Panc1 (cell line): Measurements from ENCODE around the gene TMTC2. TPM values are rescaled to one million over a fixed set of nuclear protein-coding genes. Genes with fewer than 3 reads are reported as not detected.

ENCODE experiments used
- ATAC-seq: fragments of 200-7000 bp; cut with Tn5 transposase; 2 replicates; pipeline ENCODE4 v1.9.1; 2020; ENCODE audit warnings: mild to moderate bottlenecking, moderate library complexity
- BruUV-seq: library from RNA; stranded (reverse); fragments of 400-500 nt; replicated peaks from 2 replicates; lab custom pipeline; 2021; lab: Mats Ljungman, UMichigan
- CTCF ChIA-PET: fragments of 300-600 bp; sonication (Branson Sonifier 250); formaldehyde crosslinking; loops from one replicate; lab custom pipeline; 2022; ENCODE audit warnings: antibody characterized with exemption; lab: Charles Lee
- POLR2A ChIA-PET: fragments of 300-600 bp; sonication (Branson Sonifier 250); formaldehyde crosslinking; loops from one replicate; lab custom pipeline; 2022; ENCODE audit warnings: antibody characterized with exemption; lab: Charles Lee
- DNase-seq: peaks from one replicate; pipeline ENCODE4 v3.0.0-alpha.2; 2010; ENCODE audit warnings: low read depth, low spot score
- H3K27ac ChIP-seq: 2 replicates; pipeline ENCODE4 v1.5.1; 2011; ENCODE audit warnings: mild to moderate bottlenecking, low read length, inconsistent platforms
- H3K27me3 ChIP-seq: fragments of 200-500 bp; sonication (Bioruptor generic); 2 replicates; pipeline ENCODE4 v1.6.0; 2014; ENCODE audit warnings: low read length, inconsistent platforms; ENCODE audit not compliant: control insufficient read depth, insufficient read depth
- H3K36me3 ChIP-seq: fragments of 200-500 bp; sonication (Bioruptor generic); 2 replicates; pipeline ENCODE4 v1.5.1; 2014; ENCODE audit warnings: inconsistent platforms, mild to moderate bottlenecking, low read length, moderate library complexity; ENCODE audit not compliant: control insufficient read depth, insufficient read depth
- H3K4me1 ChIP-seq: 2 replicates; pipeline ENCODE4 v1.5.1; 2011; ENCODE audit warnings: inconsistent platforms, mild to moderate bottlenecking, low read length, moderate library complexity; ENCODE audit not compliant: control insufficient read depth, insufficient read depth
- H3K4me3 ChIP-seq, 2 experiments: 2 replicates each; pipeline ENCODE4 v1.5.1; 2011 to 2012; ENCODE audit warnings: low read depth in 2 of 2, low read length in 2 of 2, mild to moderate bottlenecking in 2 of 2, inconsistent platforms in 1 of 2, moderate library complexity in 1 of 2
- H3K9me3 ChIP-seq: fragments of 200-500 bp; sonication (Bioruptor generic); 2 replicates; pipeline ENCODE4 v1.5.1; 2014; ENCODE audit warnings: low read depth, mild to moderate bottlenecking, inconsistent platforms, low read length, moderate library complexity; ENCODE audit not compliant: control insufficient read depth, insufficient read depth
- CTCF ChIP-seq: fragments of 450-650 bp; IDR thresholded peaks from 2 replicates; pipeline ENCODE4 v1.5.1; 2017; ENCODE audit warnings: mild to moderate bottlenecking
- POLR2AphosphoS5 ChIP-seq: IDR thresholded peaks from 2 replicates; pipeline ENCODE4 v1.6.1; 2012; ENCODE audit warnings: mild to moderate bottlenecking, low read depth, low read length, moderate library complexity
- REST ChIP-seq, 2 experiments: IDR thresholded peaks; 2 replicates each; pipeline ENCODE4 v1.6.1; 2011 to 2012; ENCODE audit warnings: low read depth in 2 of 2, control low read depth in 1 of 2, low read length in 1 of 2, mild to moderate bottlenecking in 1 of 2, moderate library complexity in 1 of 2; ENCODE audit not compliant: insufficient read depth in 1 of 2
- SIN3A ChIP-seq: IDR thresholded peaks from 2 replicates; pipeline ENCODE4 v1.6.1; 2012; ENCODE audit warnings: low read depth, mild to moderate bottlenecking, low read length, moderate library complexity, borderline replicate concordance; ENCODE audit not compliant: insufficient read depth
- TCF7L2 ChIP-seq: IDR thresholded peaks from 2 replicates; pipeline ENCODE4 v1.6.1; 2011; ENCODE audit warnings: mild to moderate bottlenecking, low read depth, low read length, inconsistent platforms
- in situ Hi-C: cut with HindIII; loops from 2 replicates; pipeline ENCODE4 v1.10.0; 2016; ENCODE audit warnings: low sequenced_read_pairs, low pct_unique_long_range_greater_than_20kb
- intact Hi-C: fragments of 100-400 bp; cut with micrococcal nuclease; formaldehyde crosslinking; loops from one replicate; pipeline ENCODE4 v1.10.0; 2022; ENCODE audit not compliant: unreplicated experiment
- total RNA-seq: library from RNA; stranded (reverse); gene quantifications from one replicate; pipeline ENCODE4 v1.2.1, GENCODE V29; 2021; ENCODE audit not compliant: unreplicated experiment

TMTC2 gene
- total RNA-seq, 1 experiment from 2014 or later: 5.7 TPM

- TF ChIP-seq SIN3A (no peak), TCF7L2 (no peak)
- Histone ChIP-seq H3K27me3 (no peaks in the 10 kb centered on the region), H3K36me3 (no peaks in the 10 kb centered on the region), H3K27ac (no peak overlapping the region), H3K4me3 (no peak overlapping the region), H3K4me1 (no peaks in the 10 kb centered on the region), H3K9me3 (0 out of 2 replicates have a peak, but pooled peaks cover under 1% of the 10 kb centered on the region)
- no TSS peak for BruUV-seq
- in situ Hi-C loops: no loop called here
- intact Hi-C loops: no loop called here
- DNase-seq (no peak), ATAC-seq (no peak)
- ChIA-PET POLR2A (no interaction called here), CTCF (no interaction called here)
These were observed 494.4 kb downstream of the TMTC2 start for GRCh38 chr12:83181074-83181473.

GRCh38 chr12:83183132-83183531, 496.4 kb downstream of the TMTC2 start:
- no peak for DNase-seq
- Histone ChIP-seq H3K9me3 (0 out of 2 replicates have a peak, but pooled peaks cover 3% of the 10 kb centered on the region), H3K27ac (no peak overlapping the region), H3K36me3 (no peaks in the 10 kb centered on the region), H3K4me1 (no peaks in the 10 kb centered on the region), H3K4me3 (no peak overlapping the region), H3K27me3 (no peaks in the 10 kb centered on the region)
- ChIA-PET POLR2A (no interaction called here), CTCF (no interaction called here)
- BruUV-seq: no TSS peak
- TF ChIP-seq REST (IDR thresholded peaks at IDR 0.05; ENCODE audit: insufficient read depth in 1 of 2, low read depth in 2 of 2, low read length in 1 of 2) (no peak), POLR2AphosphoS5 (no peak), SIN3A (no peak), TCF7L2 (no peak), CTCF (no peak)
- no peak for ATAC-seq
- in situ Hi-C loops: no loop called here
- intact Hi-C loops: no loop called here
